ENCODE data around the gene BMP8B.

GRCh38 chr1:39717809-39718208 lies 70.9 kb downstream of the BMP8B start:
- TF ChIP-seq CTCF (IDR thresholded peaks at IDR 0.05; ENCODE audit: poor library complexity) (no peak), EZH2 (IDR thresholded peaks at IDR 0.05; ENCODE audit: borderline replicate concordance) (no peak)

All from hepatocyte (in vitro differentiated cells).